ENCODE measurements around the gene STPG3.
A peak's percentile ranks its signal among the peaks of the same experiment; 100 is the strongest.

Gene STPG3

GRCh38 chr9:137269231-137269772 is 18.2 kb downstream of the STPG3 start:
- Histone ChIP-seq H2AFZ (ENCODE audit: low read length) (no peak overlapping the region), H3K9ac (ENCODE audit: low read length) (peak overlapping the region; percentile 61), H3K9me3 (ENCODE audit: low read length) (no peaks in the 10 kb centered on the region), H3K4me2 (ENCODE audit: low read length) (peak overlapping the region; percentile 74), H3F3A (ENCODE audit: insufficient read depth, low read length) (no peaks in the 10 kb centered on the region), H3K27ac (ENCODE audit: low read depth, low read length, poor library complexity, severe bottlenecking) (peak overlapping the region; percentile 92), H3K4me3 (ENCODE audit: low read depth, low read length, poor library complexity, severe bottlenecking) (peak overlapping the region; percentile 58), H3K36me3 (ENCODE audit: insufficient read depth, low read length) (peaks cover 53% of the 10 kb centered on the region), H3K79me2 (ENCODE audit: insufficient read depth, low read length) (no peaks in the 10 kb centered on the region), H4K20me1 (ENCODE audit: insufficient read depth, low read length) (no peaks in the 10 kb centered on the region), H3K4me1 (ENCODE audit: insufficient read depth, low read length, severe bottlenecking) (peaks cover 53% of the 10 kb centered on the region), H3K27me3 (ENCODE audit: insufficient read depth, low read length) (no peaks in the 10 kb centered on the region), H3K9me2 (ENCODE audit: low read depth, low read length) (no peaks in the 10 kb centered on the region)
- TF ChIP-seq EZH2 (IDR thresholded peaks at IDR 0.05; ENCODE audit: borderline replicate concordance, low read length) (no peak), CTCF (IDR thresholded peaks at IDR 0.05; ENCODE audit: low read length) (no peak)

- Histone ChIP-seq H3K4me2 (ENCODE audit: low read length) (no peak overlapping the region), H3K36me3 (ENCODE audit: insufficient read depth, low read length) (peaks cover 46% of the 10 kb centered on the region), H3K27me3 (ENCODE audit: insufficient read depth, low read length) (no peaks in the 10 kb centered on the region), H3K9me3 (ENCODE audit: low read length) (no peaks in the 10 kb centered on the region), H3K4me1 (ENCODE audit: insufficient read depth, low read length, severe bottlenecking) (peaks cover 71% of the 10 kb centered on the region), H3F3A (ENCODE audit: insufficient read depth, low read length) (no peaks in the 10 kb centered on the region), H2AFZ (ENCODE audit: low read length) (no peak overlapping the region), H3K9ac (ENCODE audit: low read length) (no peak overlapping the region), H3K9me2 (ENCODE audit: low read depth, low read length) (no peaks in the 10 kb centered on the region), H3K27ac (ENCODE audit: low read depth, low read length, poor library complexity, severe bottlenecking) (peak overlapping the region; percentile 68), H4K20me1 (ENCODE audit: insufficient read depth, low read length) (no peaks in the 10 kb centered on the region), H3K4me3 (ENCODE audit: low read depth, low read length, poor library complexity, severe bottlenecking) (no peak overlapping the region), H3K79me2 (ENCODE audit: insufficient read depth, low read length) (no peaks in the 10 kb centered on the region)
- no peak for TF ChIP-seq EZH2 (IDR thresholded peaks at IDR 0.05; ENCODE audit: borderline replicate concordance, low read length)
- no peak for TF ChIP-seq CTCF (IDR thresholded peaks at IDR 0.05; ENCODE audit: low read length)
These were observed 20.0 kb downstream of the STPG3 start for GRCh38 chr9:137270929-137271695.

- H3K9me3 ChIP-seq (ENCODE audit: low read length) = no peaks in the 10 kb centered on the region
- H3K36me3 ChIP-seq (ENCODE audit: insufficient read depth, low read length) = peaks cover 40% of the 10 kb centered on the region
- H3K27ac ChIP-seq (ENCODE audit: low read depth, low read length, poor library complexity, severe bottlenecking) = peak overlapping the region; percentile 68
- H3F3A ChIP-seq (ENCODE audit: insufficient read depth, low read length) = no peaks in the 10 kb centered on the region
- no peak overlapping the region for H3K4me3 ChIP-seq (ENCODE audit: low read depth, low read length, poor library complexity, severe bottlenecking)
- peaks cover 75% of the 10 kb centered on the region for H3K4me1 ChIP-seq (ENCODE audit: insufficient read depth, low read length, severe bottlenecking)
- H3K9me2 ChIP-seq (ENCODE audit: low read depth, low read length) = no peaks in the 10 kb centered on the region
- H2AFZ ChIP-seq (ENCODE audit: low read length) = no peak overlapping the region
- no peak for TF ChIP-seq EZH2 (IDR thresholded peaks at IDR 0.05; ENCODE audit: borderline replicate concordance, low read length)
- no peak for TF ChIP-seq CTCF (IDR thresholded peaks at IDR 0.05; ENCODE audit: low read length)
- no peaks in the 10 kb centered on the region for H4K20me1 ChIP-seq (ENCODE audit: insufficient read depth, low read length)
- no peaks in the 10 kb centered on the region for H3K27me3 ChIP-seq (ENCODE audit: insufficient read depth, low read length)
- H3K4me2 ChIP-seq (ENCODE audit: low read length) = no peak overlapping the region
- H3K79me2 ChIP-seq (ENCODE audit: insufficient read depth, low read length) = no peaks in the 10 kb centered on the region
- no peak overlapping the region for H3K9ac ChIP-seq (ENCODE audit: low read length)
These were observed 20.6 kb downstream of the STPG3 start for GRCh38 chr9:137271696-137272076.

All from OCI-LY1 (cell line).